RWPE1 (cell line): ENCODE results near the gene ALDH1A2.
"Not testable (repeated sequence)": the region's sequence is repeated elsewhere in the genome, so short reads cannot be mapped to it uniquely, and the experiment has no call there.

Experiments
- CTCF ChIA-PET: fragments of 350-600 bp; sonication (Branson Sonifier 250); formaldehyde crosslinking; extraction: SDS; loops from one replicate; lab custom pipeline; 2021; lab: Yijun Ruan, JAX
- POLR2A ChIA-PET: fragments of 400-600 bp; formaldehyde crosslinking; extraction: SDS; loops from one replicate; lab custom pipeline; 2020; ENCODE audit warnings: antibody characterized with exemption; ENCODE audit not compliant: low non-redundant PET; lab: Yijun Ruan, JAX
- DNase-seq: peaks from one replicate; pipeline ENCODE4 v3.0.0; 2012; ENCODE audit warnings: low spot score
- H3K27ac ChIP-seq: fragments of 450-650 bp; 2 replicates; pipeline ENCODE4 v1.5.1; 2017
- CTCF ChIP-seq: fragments of 450-650 bp; conservative IDR thresholded peaks from 2 replicates; pipeline ENCODE4 v1.5.1; 2017; ENCODE audit warnings: low read depth, mild to moderate bottlenecking

The ALDH1A2 gene

GRCh38 chr15:58015565-58015964 lies 49.9 kb downstream of the ALDH1A2 start:
- CTCF ChIA-PET, result no interaction called here
- no peak overlapping the region for H3K27ac ChIP-seq
- no peak for TF ChIP-seq CTCF
- no peak for DNase-seq
- POLR2A ChIA-PET, result no interaction called here

DNA sequence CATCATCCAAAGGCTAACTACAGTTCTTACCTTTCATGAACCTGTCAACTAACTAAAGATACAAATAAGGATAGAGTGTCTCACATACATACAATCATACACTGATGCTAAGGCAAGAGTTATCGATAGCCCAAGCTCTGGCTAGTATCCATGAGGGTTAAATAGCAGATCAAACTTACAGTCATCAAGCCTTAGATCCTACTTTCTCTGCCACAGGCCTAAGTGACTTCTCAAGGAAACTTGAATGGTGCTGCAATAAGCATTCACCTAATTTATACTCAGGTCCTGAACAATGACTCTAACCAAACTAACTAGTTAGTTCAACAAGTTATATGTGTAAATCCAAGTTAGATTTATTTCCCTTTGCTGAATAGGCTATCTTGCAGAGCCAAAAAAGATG lies 51.0 kb downstream of the ALDH1A2 start:
- DNase-seq, result no peak
- no peak overlapping the region for H3K27ac ChIP-seq
- ChIA-PET POLR2A (no interaction called here), CTCF (no interaction called here)
- TF ChIP-seq CTCF, result no peak

GRCh38 chr15:58014040-58014439 lies 51.5 kb downstream of the ALDH1A2 start:
- POLR2A ChIA-PET, result no interaction called here
- no peak for TF ChIP-seq CTCF
- CTCF ChIA-PET, result interaction anchor here (0.7 kb wide), 1 partner anchor 1964 kb away, joined by 5 read pairs; no protein-coding TSS in a partner anchor
- H3K27ac ChIP-seq, result no peak overlapping the region
- DNase-seq, result no peak

GRCh38 chr15:58010983-58011382 lies 54.5 kb downstream of the ALDH1A2 start:
- no peak for DNase-seq
- H3K27ac ChIP-seq, result no peak overlapping the region
- POLR2A ChIA-PET, result no interaction called here
- TF ChIP-seq CTCF, result no peak
- CTCF ChIA-PET, result no interaction called here

DNA sequence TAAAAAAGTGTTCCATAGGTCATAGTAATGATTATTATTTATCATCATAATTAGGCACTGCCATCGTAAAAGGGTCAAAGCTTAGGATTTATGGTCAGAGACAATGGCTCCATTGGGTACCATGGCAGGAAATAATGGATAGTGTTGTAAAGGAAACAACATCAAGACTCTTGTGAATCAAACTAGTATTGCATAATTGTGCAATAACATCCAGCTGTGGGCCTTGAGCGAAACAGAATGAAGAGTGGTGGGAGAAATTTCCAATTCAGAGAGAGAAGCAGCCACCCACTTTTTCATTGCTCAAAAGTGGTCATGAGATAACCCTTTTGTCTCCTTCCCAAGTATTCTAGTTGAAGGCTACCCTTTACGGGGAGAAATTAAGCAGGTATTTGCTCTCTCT lies 61.7 kb downstream of the ALDH1A2 start:
- CTCF ChIA-PET, result interaction anchor here (0.5 kb wide), 1 partner anchor 794 kb away, joined by 4 read pairs; no protein-coding TSS in a partner anchor
- H3K27ac ChIP-seq, result no peak overlapping the region
- TF ChIP-seq CTCF, result no peak
- POLR2A ChIA-PET, result no interaction called here
- DNase-seq, result no peak

GRCh38 chr15:58002338-58003126 lies 63.0 kb downstream of the ALDH1A2 start:
- CTCF ChIA-PET, result no interaction called here
- TF ChIP-seq CTCF, result no peak
- no peak overlapping the region for H3K27ac ChIP-seq
- DNase-seq, result no peak
- POLR2A ChIA-PET, result no interaction called here

- DNase-seq, CTCF ChIA-PET, POLR2A ChIA-PET, H3K27ac ChIP-seq: not testable (repeated sequence)
These were observed 65.8 kb downstream of the ALDH1A2 start for GRCh38 chr15:57999699-58000098.
